ENCODE data around the gene IL9. TPM values are rescaled to one million over a fixed set of nuclear protein-coding genes. Genes with fewer than 3 reads are reported as not detected.
A peak's percentile ranks its signal among the peaks of the same experiment; 100 is the strongest.

Gene IL9
- total RNA-seq, 1 donor from 2014 or later, result 104 TPM

- Mint-ChIP-seq H3K27ac (no peak overlapping the region), H3K4me3 (ENCODE audit: low read depth) (no peak overlapping the region), H3K4me1 (ENCODE audit: low read depth) (peaks cover 15% of the 10 kb centered on the region), H3K9me3 (no peaks in the 10 kb centered on the region), H3K27me3 (ENCODE audit: low read depth) (peaks cover 36% of the 10 kb centered on the region), H3K36me3 (ENCODE audit: low read depth) (no peaks in the 10 kb centered on the region)
- no peak for DNase-seq (ENCODE audit: low spot score)
- intact Hi-C loops (cut with micrococcal nuclease), result loop anchor here (1.0 kb wide), 6 partner anchors 57 to 324 kb away; no protein-coding TSS in a partner anchor
Measured at GRCh38 chr5:135887881-135888614, 7.6 kb downstream of the IL9 start.

GRCh38 chr5:135887447-135887864, 8.2 kb downstream of the IL9 start:
- peaks cover 15% of the 10 kb centered on the region for H3K4me1 Mint-ChIP-seq (ENCODE audit: low read depth)
- H3K27ac Mint-ChIP-seq, result no peak overlapping the region

GRCh38 chr5:135886136-135886535, 9.5 kb downstream of the IL9 start:
- H3K9me3 Mint-ChIP-seq, result no peaks in the 10 kb centered on the region
- peaks cover 9% of the 10 kb centered on the region for H3K4me1 Mint-ChIP-seq (ENCODE audit: low read depth)
- H3K4me3 Mint-ChIP-seq (ENCODE audit: low read depth), result no peak overlapping the region
- no peak for DNase-seq (ENCODE audit: low spot score)
- H3K36me3 Mint-ChIP-seq (ENCODE audit: low read depth), result no peaks in the 10 kb centered on the region
- no peak overlapping the region for H3K27ac Mint-ChIP-seq
- H3K27me3 Mint-ChIP-seq (ENCODE audit: low read depth), result peaks cover 26% of the 10 kb centered on the region
- intact Hi-C loops (cut with micrococcal nuclease), result no loop called here

More at GRCh38 chr5:135887447-135887864, 8.2 kb downstream of the IL9 start:
- Mint-ChIP-seq H3K9me3 (no peaks in the 10 kb centered on the region), H3K27me3 (ENCODE audit: low read depth) (peaks cover 34% of the 10 kb centered on the region), H3K36me3 (ENCODE audit: low read depth) (no peaks in the 10 kb centered on the region), H3K4me3 (ENCODE audit: low read depth) (no peak overlapping the region)
- peak; percentile 57 for DNase-seq (ENCODE audit: low spot score)
- intact Hi-C loops (cut with micrococcal nuclease), result loop anchor here (1.0 kb wide), 6 partner anchors 58 to 325 kb away; no protein-coding TSS in a partner anchor

- DNase-seq (ENCODE audit: low spot score), result no peak
- peaks cover 25% of the 10 kb centered on the region for H3K27me3 Mint-ChIP-seq (ENCODE audit: low read depth)
- H3K4me1 Mint-ChIP-seq (ENCODE audit: low read depth), result peaks cover 5% of the 10 kb centered on the region
- H3K36me3 Mint-ChIP-seq (ENCODE audit: low read depth), result no peaks in the 10 kb centered on the region
- intact Hi-C loops (cut with micrococcal nuclease), result no loop called here
- H3K9me3 Mint-ChIP-seq, result no peaks in the 10 kb centered on the region
- H3K4me3 Mint-ChIP-seq (ENCODE audit: low read depth), result no peak overlapping the region
- H3K27ac Mint-ChIP-seq, result no peak overlapping the region
Measured at GRCh38 chr5:135885031-135885430, 10.6 kb downstream of the IL9 start.

GRCh38 chr5:135883441-135883840, 12.2 kb downstream of the IL9 start:
- intact Hi-C loops (cut with micrococcal nuclease), result no loop called here
- Mint-ChIP-seq H3K9me3 (no peaks in the 10 kb centered on the region), H3K4me1 (ENCODE audit: low read depth) (peaks cover 5% of the 10 kb centered on the region), H3K4me3 (ENCODE audit: low read depth) (no peak overlapping the region), H3K27me3 (ENCODE audit: low read depth) (peaks cover 11% of the 10 kb centered on the region), H3K27ac (no peak overlapping the region), H3K36me3 (ENCODE audit: low read depth) (no peaks in the 10 kb centered on the region)
- no peak for DNase-seq (ENCODE audit: low spot score)

DNA sequence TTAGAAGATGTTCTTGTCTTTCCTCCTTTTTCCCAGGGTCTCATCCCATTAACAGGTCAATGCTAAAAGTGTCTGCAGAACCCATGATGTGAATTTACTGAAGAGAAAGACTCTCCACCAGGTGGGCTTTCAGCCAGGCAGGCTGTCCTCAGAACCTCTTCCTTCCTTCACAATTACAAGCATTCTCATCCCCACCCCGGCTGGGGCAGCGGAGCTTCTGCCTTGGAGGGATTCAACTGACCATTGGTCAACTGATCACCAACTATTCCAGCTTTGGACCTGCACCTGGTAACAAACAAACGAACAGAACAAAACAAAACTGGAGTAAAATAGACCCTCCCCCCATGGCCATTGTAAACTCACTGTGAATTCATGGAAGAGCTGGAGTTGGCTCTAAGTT, 12.6 kb downstream of the IL9 start:
- Mint-ChIP-seq H3K9me3 (no peaks in the 10 kb centered on the region), H3K27me3 (ENCODE audit: low read depth) (peaks cover 11% of the 10 kb centered on the region), H3K27ac (no peak overlapping the region), H3K36me3 (ENCODE audit: low read depth) (no peaks in the 10 kb centered on the region), H3K4me3 (ENCODE audit: low read depth) (no peak overlapping the region), H3K4me1 (ENCODE audit: low read depth) (peaks cover 5% of the 10 kb centered on the region)
- DNase-seq (ENCODE audit: low spot score), result no peak
- intact Hi-C loops (cut with micrococcal nuclease), result no loop called here

DNA sequence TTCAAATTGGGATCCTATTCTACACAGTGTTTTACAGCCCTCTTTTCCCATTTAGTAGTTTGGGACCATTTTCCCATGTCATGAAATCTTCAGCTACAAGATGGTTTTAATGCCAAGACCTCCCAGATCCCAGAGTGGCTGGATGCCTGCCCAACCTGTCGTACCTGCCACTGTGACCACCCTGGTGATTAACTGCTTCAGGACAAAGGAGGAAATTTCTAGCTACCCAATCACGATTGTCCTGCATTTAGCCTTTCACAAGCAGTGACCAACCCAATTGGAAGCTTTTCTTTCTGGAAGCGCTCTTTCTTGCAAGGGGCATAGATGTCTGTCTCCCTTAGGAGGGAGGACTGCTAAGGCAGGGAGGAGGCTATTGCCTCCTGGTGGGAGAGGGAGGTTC, 13.8 kb downstream of the IL9 start:
- no peaks in the 10 kb centered on the region for H3K9me3 Mint-ChIP-seq
- no peaks in the 10 kb centered on the region for H3K36me3 Mint-ChIP-seq (ENCODE audit: low read depth)
- DNase-seq (ENCODE audit: low spot score), result no peak
- H3K4me3 Mint-ChIP-seq (ENCODE audit: low read depth), result no peak overlapping the region
- H3K27me3 Mint-ChIP-seq (ENCODE audit: low read depth), result peaks cover 11% of the 10 kb centered on the region
- H3K27ac Mint-ChIP-seq, result no peak overlapping the region
- intact Hi-C loops (cut with micrococcal nuclease), result no loop called here
- H3K4me1 Mint-ChIP-seq (ENCODE audit: low read depth), result no peaks in the 10 kb centered on the region

- no peaks in the 10 kb centered on the region for H3K9me3 Mint-ChIP-seq
- no peak overlapping the region for H3K27ac Mint-ChIP-seq
- H3K27me3 Mint-ChIP-seq (ENCODE audit: low read depth), result peaks cover 11% of the 10 kb centered on the region
- no peak for DNase-seq (ENCODE audit: low spot score)
- intact Hi-C loops (cut with micrococcal nuclease), result no loop called here
- H3K36me3 Mint-ChIP-seq (ENCODE audit: low read depth), result no peaks in the 10 kb centered on the region
- no peaks in the 10 kb centered on the region for H3K4me1 Mint-ChIP-seq (ENCODE audit: low read depth)
- no peak overlapping the region for H3K4me3 Mint-ChIP-seq (ENCODE audit: low read depth)
Measured at GRCh38 chr5:135881244-135881643, 14.4 kb downstream of the IL9 start.

DNA sequence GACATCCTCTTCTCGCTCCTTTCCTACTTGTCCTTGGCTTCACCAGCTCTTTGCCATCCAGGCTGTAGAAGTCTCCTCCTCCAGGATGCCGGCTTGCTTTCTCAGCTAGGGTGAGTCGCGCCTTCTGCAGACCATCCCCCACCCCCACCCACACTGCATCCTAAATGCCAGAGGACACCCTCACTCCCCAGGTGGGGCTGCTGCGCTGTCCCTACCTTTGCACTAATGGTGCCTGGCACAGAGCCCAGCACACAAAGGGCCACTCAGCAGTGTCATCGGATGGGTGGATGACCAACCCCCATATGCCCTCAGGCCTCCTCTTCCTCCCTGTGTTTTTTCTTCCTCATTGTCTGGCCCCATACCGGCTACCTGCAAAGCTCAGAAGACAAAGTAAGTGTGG, 14.8 kb downstream of the IL9 start:
- no peaks in the 10 kb centered on the region for H3K4me1 Mint-ChIP-seq (ENCODE audit: low read depth)
- H3K9me3 Mint-ChIP-seq, result no peaks in the 10 kb centered on the region
- no peak overlapping the region for H3K4me3 Mint-ChIP-seq (ENCODE audit: low read depth)
- H3K36me3 Mint-ChIP-seq (ENCODE audit: low read depth), result no peaks in the 10 kb centered on the region
- H3K27me3 Mint-ChIP-seq (ENCODE audit: low read depth), result peaks cover 11% of the 10 kb centered on the region
- no peak for DNase-seq (ENCODE audit: low spot score)
- H3K27ac Mint-ChIP-seq, result no peak overlapping the region
- intact Hi-C loops (cut with micrococcal nuclease), result no loop called here

DNA sequence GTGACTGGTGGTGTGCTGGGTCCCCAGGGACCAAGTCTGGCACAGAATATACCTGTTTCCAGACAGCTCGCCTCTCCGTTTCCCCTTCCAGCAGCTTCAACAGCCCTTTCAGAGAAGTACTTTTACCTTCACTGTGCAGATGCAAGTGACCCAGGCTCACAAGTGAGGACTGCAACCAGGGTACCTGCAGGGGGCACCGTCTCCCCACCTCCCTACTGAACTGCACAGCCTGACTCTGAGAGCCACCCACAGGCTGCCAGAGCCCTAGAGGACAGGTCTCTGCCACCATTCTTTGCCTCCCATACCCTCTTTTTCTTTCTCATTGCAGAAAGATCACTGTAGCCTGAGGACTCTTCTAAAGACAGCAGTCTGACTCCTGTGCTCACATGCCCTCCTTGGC, 15.4 kb downstream of the IL9 start:
- Mint-ChIP-seq H3K9me3 (no peaks in the 10 kb centered on the region), H3K27ac (no peak overlapping the region), H3K4me1 (ENCODE audit: low read depth) (no peaks in the 10 kb centered on the region), H3K36me3 (ENCODE audit: low read depth) (no peaks in the 10 kb centered on the region), H3K4me3 (ENCODE audit: low read depth) (no peak overlapping the region), H3K27me3 (ENCODE audit: low read depth) (peaks cover 7% of the 10 kb centered on the region)
- intact Hi-C loops (cut with micrococcal nuclease), result no loop called here
- DNase-seq (ENCODE audit: low spot score), result no peak

GRCh38 chr5:135879591-135879990, 16.1 kb downstream of the IL9 start:
- Mint-ChIP-seq H3K36me3 (ENCODE audit: low read depth) (no peaks in the 10 kb centered on the region), H3K4me1 (ENCODE audit: low read depth) (no peaks in the 10 kb centered on the region), H3K27me3 (ENCODE audit: low read depth) (peaks cover 5% of the 10 kb centered on the region), H3K9me3 (no peaks in the 10 kb centered on the region), H3K4me3 (ENCODE audit: low read depth) (no peak overlapping the region), H3K27ac (no peak overlapping the region)
- no peak for DNase-seq (ENCODE audit: low spot score)
- intact Hi-C loops (cut with micrococcal nuclease), result no loop called here

GRCh38 chr5:135878156-135878620, 17.5 kb downstream of the IL9 start:
- H3K36me3 Mint-ChIP-seq (ENCODE audit: low read depth), result no peaks in the 10 kb centered on the region
- H3K27ac Mint-ChIP-seq, result no peak overlapping the region
- H3K9me3 Mint-ChIP-seq, result no peaks in the 10 kb centered on the region
- H3K27me3 Mint-ChIP-seq (ENCODE audit: low read depth), result peaks cover 5% of the 10 kb centered on the region
- H3K4me1 Mint-ChIP-seq (ENCODE audit: low read depth), result no peaks in the 10 kb centered on the region
- no peak for DNase-seq (ENCODE audit: low spot score)
- no peak overlapping the region for H3K4me3 Mint-ChIP-seq (ENCODE audit: low read depth)
- intact Hi-C loops (cut with micrococcal nuclease), result no loop called here

GRCh38 chr5:135877570-135878155, 18.0 kb downstream of the IL9 start:
- Mint-ChIP-seq H3K27me3 (ENCODE audit: low read depth) (peaks cover 5% of the 10 kb centered on the region), H3K4me3 (ENCODE audit: low read depth) (no peak overlapping the region), H3K4me1 (ENCODE audit: low read depth) (no peaks in the 10 kb centered on the region), H3K27ac (no peak overlapping the region), H3K36me3 (ENCODE audit: low read depth) (no peaks in the 10 kb centered on the region), H3K9me3 (no peaks in the 10 kb centered on the region)
- intact Hi-C loops (cut with micrococcal nuclease), result no loop called here
- DNase-seq (ENCODE audit: low spot score), result no peak

All from activated T-helper 2 cell treated with anti-CD3 and anti-CD28 coated beads, Interferon-gamma antibody, Interleukin-2, Interleukin-4, amounts not matched to agents 10 μg/mL and 5 μg/mL and 100 μg/mL, durations not matched to agents 14 hours and 24 hours and 36 hours (primary cell).